ENCODE data around the gene SCN3A.

The SCN3A gene

DNA sequence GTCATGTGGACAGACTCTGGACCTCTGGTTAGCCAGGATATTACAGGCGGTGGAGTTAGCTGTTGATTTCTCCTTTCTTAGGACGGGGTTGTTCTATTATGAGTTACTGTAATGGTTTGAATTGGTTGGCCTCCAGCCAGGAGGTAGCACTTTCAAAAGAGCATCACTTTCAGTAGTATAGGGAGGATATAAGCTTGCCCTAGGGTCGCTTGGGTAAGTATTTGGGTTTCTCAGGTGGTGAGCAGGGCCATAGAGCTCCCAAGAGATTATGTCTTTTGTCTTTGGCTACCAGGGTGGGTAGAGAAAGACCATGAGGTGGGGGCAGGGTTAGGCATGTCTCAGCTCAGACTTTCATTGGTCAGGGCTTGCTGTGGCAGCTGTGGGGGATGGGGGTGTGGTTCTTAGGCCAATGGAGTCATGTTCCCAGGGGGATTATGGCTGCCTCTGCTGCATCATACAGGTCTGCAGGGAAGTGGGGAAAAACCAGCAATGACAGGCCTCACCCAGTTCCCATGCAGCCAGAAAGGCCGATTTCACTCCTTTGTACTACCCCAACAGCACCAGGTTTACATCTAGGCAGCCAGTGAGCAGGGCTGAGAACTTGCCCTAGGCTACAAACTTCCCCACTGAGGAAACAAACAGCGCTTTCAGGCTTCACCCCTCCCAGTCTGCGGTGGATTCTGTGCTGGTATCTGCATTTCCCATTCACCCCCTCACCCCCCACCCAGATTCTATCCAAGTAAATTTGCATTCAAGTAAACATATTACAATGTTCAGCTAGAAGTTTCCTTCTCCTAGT is 159.1 kb downstream of the SCN3A start:
- TF ChIP-seq TAF1 (IDR thresholded peaks at IDR 0.05; ENCODE audit: borderline replicate concordance, low read depth, low read length) (no peak), POLR2AphosphoS5 (IDR thresholded peaks at IDR 0.05; ENCODE audit: low read depth, low read length) (no peak), POLR2A (IDR thresholded peaks at IDR 0.05; ENCODE audit: low read depth, low read length) (no peak)

More for the DNA sequence above, 159.1 kb downstream of the SCN3A start:
- DNase-seq (ENCODE audit: insufficient read length) (no peak), FAIRE-seq (no peak)
